Trophoblast cell (in vitro differentiated cells and primary cell): ENCODE measurements around the gene SLC7A4.

Source experiments
- DNase-seq, 2 donors: peaks; one replicate each; pipeline ENCODE4 v3.0.0-alpha.2; 2016
- H2AFZ ChIP-seq: 2 replicates; pipeline ENCODE4 v1.6.1; 2013; ENCODE audit warnings: low read length, moderate library complexity, mild to moderate bottlenecking; ENCODE audit not compliant: insufficient read depth, poor library complexity
- H2AK5ac ChIP-seq: 2 replicates; pipeline ENCODE4 v1.6.1; 2013; ENCODE audit warnings: mild to moderate bottlenecking, low read length
- H2BK120ac ChIP-seq: 2 replicates; pipeline ENCODE4 v1.6.1; 2013; ENCODE audit warnings: low read length, mild to moderate bottlenecking, moderate library complexity; ENCODE audit not compliant: insufficient read depth, poor library complexity
- H2BK12ac ChIP-seq: 2 replicates; pipeline ENCODE4 v1.6.1; 2013; ENCODE audit warnings: mild to moderate bottlenecking, low read length, moderate library complexity
- H2BK5ac ChIP-seq: 2 replicates; pipeline ENCODE4 v1.6.1; 2013; ENCODE audit warnings: low read length, low read depth, moderate library complexity, mild to moderate bottlenecking; ENCODE audit not compliant: poor library complexity
- H3K14ac ChIP-seq: 2 replicates; pipeline ENCODE4 v1.6.1; 2013; ENCODE audit warnings: mild to moderate bottlenecking, low read length
- H3K18ac ChIP-seq: 2 replicates; pipeline ENCODE4 v1.6.1; 2013; ENCODE audit warnings: mild to moderate bottlenecking, low read length
- H3K23ac ChIP-seq: 2 replicates; pipeline ENCODE4 v1.6.1; 2013; ENCODE audit warnings: low read length
- H3K27ac ChIP-seq: 2 replicates; pipeline ENCODE4 v1.5.1; 2013; ENCODE audit warnings: low read depth, mild to moderate bottlenecking, inconsistent platforms, low read length, moderate library complexity
- H3K27me3 ChIP-seq: 2 replicates; pipeline ENCODE4 v1.6.1; 2013; ENCODE audit warnings: inconsistent platforms, mild to moderate bottlenecking, low read length, moderate library complexity; ENCODE audit not compliant: insufficient read depth
- H3K36me3 ChIP-seq, 2 experiments: 1 replicate in 1 of 2; 2 replicates in 1 of 2; pipeline ENCODE4 v1.6.1; 2013; ENCODE audit warnings: low read length in 2 of 2, mild to moderate bottlenecking in 2 of 2, moderate library complexity in 1 of 2; ENCODE audit not compliant: insufficient read depth in 2 of 2, control insufficient read depth in 1 of 2
- H3K4ac ChIP-seq: 2 replicates; pipeline ENCODE4 v1.6.1; 2013; ENCODE audit warnings: low read depth, mild to moderate bottlenecking, low read length, moderate library complexity
- H3K4me1 ChIP-seq, 2 experiments: 1 replicate in 1 of 2; 2 replicates in 1 of 2; pipeline ENCODE4 v1.6.1; 2013; ENCODE audit warnings: low read length in 2 of 2, mild to moderate bottlenecking in 2 of 2, moderate library complexity in 1 of 2; ENCODE audit not compliant: insufficient read depth in 2 of 2, control insufficient read depth in 1 of 2
- H3K4me2 ChIP-seq: 2 replicates; pipeline ENCODE4 v1.6.1; 2013; ENCODE audit warnings: inconsistent platforms, mild to moderate bottlenecking, low read length, moderate library complexity
- H3K4me3 ChIP-seq: 2 replicates; pipeline ENCODE4 v1.5.1; 2013; ENCODE audit warnings: mild to moderate bottlenecking, low read depth, low read length, inconsistent platforms
- H3K79me1 ChIP-seq: one replicate; pipeline ENCODE4 v1.6.1; 2013; ENCODE audit warnings: low read length
- H3K79me2 ChIP-seq: 2 replicates; pipeline ENCODE4 v1.6.1; 2013; ENCODE audit warnings: low read length, mild to moderate bottlenecking; ENCODE audit not compliant: control insufficient read depth, insufficient read depth, poor library complexity
- H3K9ac ChIP-seq: 2 replicates; pipeline ENCODE4 v1.6.1; 2013; ENCODE audit warnings: mild to moderate bottlenecking, low read length
- H3K9me3 ChIP-seq: 2 replicates; pipeline ENCODE4 v1.6.1; 2013; ENCODE audit warnings: low read depth, mild to moderate bottlenecking, control low read depth, inconsistent platforms, low read length; ENCODE audit not compliant: insufficient read depth
- H4K12ac ChIP-seq: 2 replicates; pipeline ENCODE4 v1.6.1; 2013; ENCODE audit warnings: low read depth, mild to moderate bottlenecking, low read length, moderate library complexity
- H4K8ac ChIP-seq: 2 replicates; pipeline ENCODE4 v1.6.1; 2013; ENCODE audit warnings: low read depth, mild to moderate bottlenecking, low read length, moderate library complexity
- H4K91ac ChIP-seq: one replicate; pipeline ENCODE4 v1.6.1; 2013; ENCODE audit warnings: low read depth, mild to moderate bottlenecking, low read length, moderate library complexity
- WGBS: extraction: QIAGEN DNeasy Blood & Tissue Kit; methylation state at CpG from one replicate; pipeline ENCODE4 v1.1.7; 2013; ENCODE audit warnings: missing lambda C conversion rate; ENCODE audit not compliant: insufficient read length, insufficient coverage; ENCODE audit errors: extremely low coverage; 5-methylcytosine and 5-hydroxymethylcytosine counted together

The SLC7A4 gene

DNA sequence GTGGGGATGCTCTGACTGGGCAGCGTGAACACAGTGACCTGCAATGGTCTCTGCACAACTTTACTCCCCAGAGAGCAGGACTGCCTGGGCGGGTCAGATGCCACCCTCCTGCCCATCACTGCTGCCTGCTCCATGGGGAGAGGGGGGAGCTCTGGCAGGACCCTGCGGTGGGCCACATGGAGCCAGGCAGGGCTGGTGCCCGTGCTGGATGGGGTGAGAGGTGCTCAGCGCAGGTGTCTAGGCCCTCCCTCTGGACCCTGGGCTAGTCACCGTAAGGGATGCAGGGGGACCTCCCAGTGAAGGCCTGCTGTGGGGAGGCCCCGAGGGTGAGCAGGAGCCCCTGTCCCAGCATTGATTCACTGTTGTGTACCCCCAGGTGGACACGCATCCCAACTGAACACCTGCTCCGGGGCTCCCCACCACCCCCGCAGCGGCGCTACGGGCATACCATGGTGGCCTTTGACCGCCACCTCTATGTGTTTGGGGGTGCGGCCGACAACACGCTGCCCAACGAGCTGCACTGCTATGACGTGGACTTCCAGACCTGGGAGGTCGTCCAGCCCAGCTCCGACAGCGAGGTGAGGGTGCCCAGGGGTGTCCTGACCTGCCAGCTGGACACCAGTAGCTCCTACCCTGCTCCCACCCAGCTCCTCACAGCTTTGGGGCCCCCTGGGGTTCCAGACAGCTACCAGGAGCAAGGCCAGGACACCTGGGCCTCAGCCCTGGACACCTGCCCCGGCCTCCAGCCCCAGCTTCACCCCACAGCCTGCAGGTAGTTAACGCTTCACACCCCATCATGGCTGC, 40.9 kb downstream of the SLC7A4 start:
- H2BK12ac ChIP-seq, result no peak overlapping the region
- DNase-seq, result no peak
- H3K4me3 ChIP-seq, result no peak overlapping the region
- peaks cover 70 to 71% of the 10 kb centered on the region in 2 experiments for H3K36me3 ChIP-seq
- H3K27ac ChIP-seq, result no peak overlapping the region
- no peaks in the 10 kb centered on the region for H3K4me1 ChIP-seq
- no peak overlapping the region for H4K12ac ChIP-seq
- H3K4me2 ChIP-seq, result no peak overlapping the region
- H3K23ac ChIP-seq, result no peak overlapping the region
- H3K14ac ChIP-seq, result no peak overlapping the region
- no peak overlapping the region for H2AK5ac ChIP-seq
- no peaks in the 10 kb centered on the region for H3K79me1 ChIP-seq
- no peak overlapping the region for H4K91ac ChIP-seq
- H3K9me3 ChIP-seq, result peaks cover 2% of the 10 kb centered on the region
- no peaks in the 10 kb centered on the region for H3K27me3 ChIP-seq
- H2BK5ac ChIP-seq, result no peak overlapping the region
- no CpG with 5 or more reads among the region's 24 CpGs for WGBS
- H3K79me2 ChIP-seq, result no peaks in the 10 kb centered on the region
- no peak overlapping the region for H3K4ac ChIP-seq
- H3K9ac ChIP-seq, result no peak overlapping the region
- H2BK120ac ChIP-seq, result no peak overlapping the region
- H2AFZ ChIP-seq, result no peak overlapping the region
- H4K8ac ChIP-seq, result no peak overlapping the region
- no peak overlapping the region for H3K18ac ChIP-seq

DNA sequence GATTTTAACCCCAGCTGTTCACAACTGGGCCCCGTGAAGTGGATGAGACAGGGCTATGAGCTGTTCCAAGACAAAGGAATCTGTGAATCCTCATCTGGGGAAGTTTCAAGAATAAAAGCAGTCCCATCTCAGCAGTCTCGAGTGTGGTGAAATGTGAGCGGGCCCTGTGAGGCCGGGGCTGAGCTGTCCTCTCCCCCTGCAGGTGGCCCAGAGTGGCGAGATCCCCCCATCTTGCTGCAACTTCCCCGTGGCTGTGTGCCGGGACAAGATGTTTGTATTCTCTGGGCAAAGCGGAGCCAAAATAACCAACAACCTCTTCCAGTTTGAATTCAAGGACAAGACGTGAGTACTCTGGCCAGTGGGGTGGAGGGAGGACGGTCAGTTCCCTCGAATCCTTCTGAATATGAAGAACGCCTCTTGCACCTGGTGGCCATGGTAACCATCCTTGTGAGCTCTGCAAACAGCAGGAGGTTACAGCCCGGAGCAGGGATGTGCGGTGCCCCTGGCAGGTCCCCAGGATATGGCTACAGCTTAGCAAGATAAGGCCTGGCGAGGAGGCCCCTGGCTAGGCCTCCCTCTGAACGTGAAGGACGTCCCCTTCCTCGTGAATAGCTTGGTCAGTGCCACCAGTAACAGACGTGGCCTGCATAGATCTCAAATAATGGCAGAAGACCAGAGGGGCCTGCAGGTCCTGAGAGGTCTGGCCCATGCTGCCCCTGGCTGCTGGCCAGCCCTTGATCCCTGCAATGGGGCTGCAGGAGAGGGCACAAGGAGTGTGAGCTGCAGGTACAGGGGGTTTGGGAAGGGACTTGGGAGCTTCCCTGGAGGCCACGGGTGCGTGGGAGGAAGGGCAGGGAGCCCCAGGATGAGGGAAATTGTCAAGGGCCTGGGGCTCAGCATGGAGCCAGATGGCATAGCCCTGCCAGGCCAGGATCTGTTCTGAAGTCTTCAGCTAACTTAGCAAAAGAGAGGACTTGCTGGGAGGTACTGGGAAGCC, 41.9 kb downstream of the SLC7A4 start:
- DNase-seq, result no peak
- Histone ChIP-seq H2BK120ac (no peak overlapping the region), H3K9me3 (peaks cover 2% of the 10 kb centered on the region), H3K4me3 (no peak overlapping the region), H3K9ac (no peak overlapping the region), H3K27me3 (no peaks in the 10 kb centered on the region), H3K4me1 (no peaks in the 10 kb centered on the region), H4K8ac (no peak overlapping the region), H3K23ac (no peak overlapping the region), H4K12ac (no peak overlapping the region), H3K27ac (no peak overlapping the region), H3K4me2 (no peak overlapping the region), H3K14ac (no peak overlapping the region), H3K36me3 (peaks cover 66 to 69% of the 10 kb centered on the region in 2 experiments), H3K18ac (no peak overlapping the region), H4K91ac (no peak overlapping the region), H2AFZ (no peak overlapping the region), H2BK5ac (no peak overlapping the region), H2AK5ac (no peak overlapping the region), H3K79me1 (no peaks in the 10 kb centered on the region), H3K79me2 (no peaks in the 10 kb centered on the region), H2BK12ac (no peak overlapping the region), H3K4ac (no peak overlapping the region)
- no CpG with 5 or more reads among the region's 21 CpGs for WGBS

DNA sequence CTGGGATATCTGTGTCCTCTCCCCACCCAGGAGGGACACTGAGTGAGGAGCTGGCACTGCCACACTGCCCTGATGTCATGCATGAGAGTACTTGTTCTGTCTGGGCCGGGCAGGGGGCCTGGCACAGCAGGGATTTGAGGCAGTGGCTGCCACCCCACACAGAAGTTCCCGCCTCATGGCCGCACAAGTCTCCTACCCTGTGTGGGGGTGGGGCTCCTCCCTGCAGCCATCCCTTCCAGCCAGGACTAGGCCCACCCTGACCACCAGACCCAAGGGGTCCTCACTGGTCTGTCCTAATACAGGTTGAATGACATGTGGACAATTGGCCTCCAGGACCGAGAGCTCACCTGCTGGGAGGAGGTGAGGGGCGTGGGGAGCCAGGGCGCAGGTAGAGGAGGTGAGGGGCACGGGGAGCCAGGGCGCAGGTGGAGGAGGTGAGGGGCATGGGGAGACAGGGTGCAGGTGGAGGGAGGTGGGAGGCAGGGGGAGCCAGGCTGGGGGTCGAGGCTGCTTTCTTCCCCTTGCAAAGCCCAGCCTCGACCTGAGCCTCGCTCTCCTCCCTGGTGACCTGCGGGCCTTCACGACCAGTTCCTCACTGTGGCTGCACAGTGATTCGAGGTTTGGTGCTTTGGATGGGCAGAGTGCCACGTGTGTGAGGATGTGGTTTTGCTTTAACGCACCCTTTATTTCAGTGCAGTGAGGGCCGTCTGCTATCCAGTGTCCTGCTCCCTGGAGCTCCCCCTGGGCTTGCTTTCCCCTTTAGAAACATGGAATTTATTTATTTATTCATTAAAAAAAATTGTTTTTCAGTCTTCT, 42.8 kb downstream of the SLC7A4 start:
- Histone ChIP-seq H2BK120ac (no peak overlapping the region), H3K4me2 (no peak overlapping the region), H4K91ac (no peak overlapping the region), H3K27ac (no peak overlapping the region), H3K18ac (no peak overlapping the region), H3K9ac (no peak overlapping the region), H4K8ac (no peak overlapping the region), H3K23ac (no peak overlapping the region), H3K36me3 (peaks cover 61 to 64% of the 10 kb centered on the region in 2 experiments), H2AFZ (no peak overlapping the region), H3K4me1 (no peaks in the 10 kb centered on the region), H3K4ac (no peak overlapping the region), H2AK5ac (no peak overlapping the region), H3K4me3 (no peak overlapping the region), H3K79me2 (no peaks in the 10 kb centered on the region), H3K14ac (no peak overlapping the region), H2BK12ac (no peak overlapping the region), H4K12ac (no peak overlapping the region), H3K27me3 (no peaks in the 10 kb centered on the region), H3K79me1 (no peaks in the 10 kb centered on the region), H3K9me3 (peaks cover 2% of the 10 kb centered on the region), H2BK5ac (no peak overlapping the region)
- no CpG with 5 or more reads among the region's 17 CpGs for WGBS
- no peak for DNase-seq
